LNCaP clone FGC (cell line): ENCODE results near the gene HS3ST3A1.

Experiments used
- DNase-seq: peaks from one replicate; pipeline ENCODE4 v3.0.0-alpha.2; 2011; ENCODE audit warnings: low read depth
- H3K4me3 ChIP-seq: 2 replicates; pipeline ENCODE4 v1.5.1; 2011; ENCODE audit warnings: mild to moderate bottlenecking, low read depth, low read length, control low read depth
- TF ChIP-seq, protein P1 (sequence below): IDR thresholded peaks from 2 replicates; pipeline ENCODE4 v1.5.1; 2012; ENCODE audit warnings: mild to moderate bottlenecking; ENCODE audit not compliant: control insufficient read depth, insufficient read depth; ENCODE audit errors: extremely low read depth

HS3ST3A1 gene

DNA sequence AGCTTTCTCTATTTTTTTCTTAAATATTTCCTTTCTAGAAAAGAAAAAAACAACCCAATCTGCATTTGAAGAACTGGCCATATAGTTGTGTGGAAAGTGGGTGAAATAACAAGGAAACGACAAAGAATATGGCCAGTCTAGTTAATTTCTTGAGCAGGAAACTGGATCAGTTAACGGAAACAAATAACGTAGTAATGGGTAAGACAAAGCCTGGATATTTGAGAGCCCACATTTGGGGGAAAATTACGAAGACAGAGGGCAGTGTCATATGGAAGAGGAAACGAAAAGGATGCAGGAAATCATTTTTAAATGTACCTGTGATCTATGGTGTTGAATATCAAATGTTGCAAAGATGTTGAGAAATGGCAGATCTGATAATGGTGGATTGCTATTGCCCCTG lies 78.6 kb downstream of the HS3ST3A1 start:
- no peak for DNase-seq
- H3K4me3 ChIP-seq: no peak overlapping the region
- TF ChIP-seq, protein P1, sequence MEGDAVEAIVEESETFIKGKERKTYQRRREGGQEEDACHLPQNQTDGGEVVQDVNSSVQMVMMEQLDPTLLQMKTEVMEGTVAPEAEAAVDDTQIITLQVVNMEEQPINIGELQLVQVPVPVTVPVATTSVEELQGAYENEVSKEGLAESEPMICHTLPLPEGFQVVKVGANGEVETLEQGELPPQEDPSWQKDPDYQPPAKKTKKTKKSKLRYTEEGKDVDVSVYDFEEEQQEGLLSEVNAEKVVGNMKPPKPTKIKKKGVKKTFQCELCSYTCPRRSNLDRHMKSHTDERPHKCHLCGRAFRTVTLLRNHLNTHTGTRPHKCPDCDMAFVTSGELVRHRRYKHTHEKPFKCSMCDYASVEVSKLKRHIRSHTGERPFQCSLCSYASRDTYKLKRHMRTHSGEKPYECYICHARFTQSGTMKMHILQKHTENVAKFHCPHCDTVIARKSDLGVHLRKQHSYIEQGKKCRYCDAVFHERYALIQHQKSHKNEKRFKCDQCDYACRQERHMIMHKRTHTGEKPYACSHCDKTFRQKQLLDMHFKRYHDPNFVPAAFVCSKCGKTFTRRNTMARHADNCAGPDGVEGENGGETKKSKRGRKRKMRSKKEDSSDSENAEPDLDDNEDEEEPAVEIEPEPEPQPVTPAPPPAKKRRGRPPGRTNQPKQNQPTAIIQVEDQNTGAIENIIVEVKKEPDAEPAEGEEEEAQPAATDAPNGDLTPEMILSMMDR: no peak

DNA sequence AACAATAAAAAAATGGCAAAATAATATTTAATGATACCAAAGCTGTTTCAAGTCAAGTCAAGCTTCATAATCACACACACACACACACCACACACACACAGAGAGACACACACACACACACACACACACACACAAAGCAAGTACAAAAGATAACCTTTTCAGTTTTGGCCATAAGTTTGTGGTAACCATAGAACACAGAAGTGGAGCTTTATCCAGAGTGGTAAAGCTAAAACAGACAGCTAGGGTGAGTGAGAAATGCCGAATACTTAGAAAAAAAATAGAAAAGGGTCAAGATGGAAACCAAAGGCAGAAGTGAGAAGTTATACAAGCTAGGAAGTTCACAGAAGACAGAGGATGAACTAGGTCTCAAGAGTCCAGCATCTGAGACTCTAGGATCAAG lies 79.0 kb downstream of the HS3ST3A1 start:
- TF ChIP-seq, protein P1: no peak
- no peak overlapping the region for H3K4me3 ChIP-seq
- DNase-seq: no peak

DNA sequence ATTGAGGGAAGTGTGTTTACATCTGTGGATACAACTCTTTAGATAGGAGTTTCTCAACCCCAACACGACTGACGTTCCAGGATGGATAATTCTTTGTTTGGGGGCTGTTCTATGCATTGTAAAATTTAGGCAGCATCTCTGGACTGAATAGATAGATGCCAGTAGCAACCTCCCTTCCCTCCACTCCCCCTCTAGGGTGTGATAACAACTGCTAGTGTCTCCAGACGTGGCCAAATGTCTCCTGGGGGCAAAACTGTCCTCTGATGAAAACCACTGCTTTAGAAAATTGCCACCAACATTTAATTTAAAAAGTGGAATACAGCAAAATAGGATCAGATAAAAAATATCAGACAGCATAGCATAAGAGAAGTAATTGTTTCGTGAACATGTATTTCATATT lies 79.9 kb downstream of the HS3ST3A1 start:
- no peak for DNase-seq
- TF ChIP-seq, protein P1: no peak

DNA sequence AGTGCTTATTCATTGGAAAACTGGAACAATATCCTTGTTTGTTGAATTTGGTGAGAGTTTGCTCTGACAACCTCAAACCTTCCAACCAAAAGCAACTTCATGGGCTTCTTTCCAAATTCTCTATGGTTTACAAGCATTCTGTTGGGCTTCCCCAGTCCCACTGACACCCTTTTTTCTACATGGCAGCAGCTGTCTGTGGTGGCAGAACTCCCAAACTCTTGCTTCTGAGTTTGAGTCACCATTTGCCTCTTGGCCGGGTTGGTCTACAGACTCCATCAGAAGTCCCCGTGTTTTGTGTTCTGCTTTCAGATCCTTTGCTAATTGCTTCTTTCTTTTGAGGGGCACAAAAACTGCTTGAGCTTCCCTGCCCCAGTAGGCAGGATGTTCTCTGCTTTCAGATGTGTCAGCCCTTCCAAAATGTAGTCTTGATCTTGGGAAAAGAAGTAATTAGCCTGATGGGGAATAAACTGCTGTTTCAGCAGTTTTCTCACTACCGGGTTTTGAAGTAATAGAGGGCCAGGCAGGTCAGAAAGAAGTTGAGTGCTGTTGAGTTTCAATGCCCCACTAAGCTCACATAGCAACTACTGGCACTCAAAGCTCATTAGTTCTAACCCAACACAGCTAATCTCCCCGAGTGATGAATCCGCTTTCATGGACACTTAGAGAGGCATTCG lies 80.7 kb downstream of the HS3ST3A1 start:
- H3K4me3 ChIP-seq: no peak overlapping the region
- TF ChIP-seq, protein P1: no peak
- DNase-seq: no peak

More for the DNA sequence above, 79.9 kb downstream of the HS3ST3A1 start:
- H3K4me3 ChIP-seq: no peak overlapping the region

DNA sequence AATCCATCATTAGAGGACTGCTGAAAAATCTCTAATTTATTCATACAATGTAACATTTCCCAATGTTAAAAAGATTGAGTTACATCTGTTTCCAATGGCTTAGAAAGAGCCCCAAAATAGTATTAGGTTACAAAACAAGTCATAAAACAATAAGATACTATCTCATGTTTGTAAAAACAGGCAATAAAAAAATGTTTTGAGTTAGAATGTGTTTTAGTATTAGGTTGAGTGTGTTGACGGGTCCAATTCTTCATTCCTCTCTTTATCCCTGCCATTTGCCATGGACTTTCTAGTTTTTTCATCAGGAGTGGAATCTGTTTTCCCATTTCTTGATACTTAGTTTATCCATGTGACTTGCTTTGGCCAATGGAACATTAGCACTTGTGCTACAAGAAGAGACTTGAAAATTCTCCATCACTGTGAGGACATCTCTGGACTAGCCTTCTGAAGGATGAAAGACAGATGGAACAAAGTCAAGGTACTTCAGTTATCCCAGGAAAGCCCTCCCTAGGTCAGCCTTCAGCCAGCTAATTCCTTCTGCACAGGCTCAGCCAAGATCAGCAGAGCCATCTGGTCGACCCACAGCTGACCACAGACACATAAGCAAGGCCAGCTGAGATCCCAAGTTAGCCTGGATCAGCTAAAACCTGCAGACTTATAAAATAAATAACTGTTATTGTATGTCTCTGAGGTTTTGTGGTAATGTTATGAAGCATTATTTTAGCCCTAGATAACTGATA lies 83.3 kb downstream of the HS3ST3A1 start:
- TF ChIP-seq, protein P1: no peak
- DNase-seq: no peak
- H3K4me3 ChIP-seq: no peak overlapping the region

DNA sequence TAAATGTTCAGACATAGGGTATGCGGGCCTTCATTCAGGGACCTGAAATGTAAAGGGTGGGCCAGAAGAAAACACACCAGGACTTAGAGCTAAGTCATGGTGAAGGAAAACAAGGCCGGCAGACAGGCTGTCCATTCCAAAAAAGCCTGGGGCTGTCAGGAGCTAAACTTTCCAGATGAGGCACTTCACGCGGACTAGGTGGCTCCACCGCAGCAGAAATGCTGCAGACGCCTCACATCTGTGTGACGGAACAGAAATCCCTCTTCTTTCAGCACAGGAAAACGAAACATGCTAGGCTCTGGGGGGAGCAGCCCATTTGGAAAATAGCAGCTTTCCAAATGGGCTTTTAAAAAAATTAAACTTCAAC lies 88.7 kb downstream of the HS3ST3A1 start:
- H3K4me3 ChIP-seq: no peak overlapping the region
- TF ChIP-seq, protein P1: no peak
- no peak for DNase-seq
